ENCODE results near the gene CDC42EP5.

Gene CDC42EP5

GRCh38 chr19:54421521-54421920 is 51.6 kb downstream of the CDC42EP5 start:
- Histone ChIP-seq H3K4me3 (replicated peaks; ENCODE audit: insufficient read depth, low read length) (no peak overlapping the region), H3K27me3 (ENCODE audit: insufficient read depth, poor library complexity, severe bottlenecking) (peaks cover 28% of the 10 kb centered on the region), H3K27ac (replicated peaks) (no peak overlapping the region)
- TF ChIP-seq CTCF (IDR thresholded peaks at IDR 0.05; ENCODE audit: insufficient read depth, low read length) (no peak), SPI1 (IDR thresholded peaks at IDR 0.05; ENCODE audit: borderline replicate concordance, low read depth) (no peak), REST (IDR thresholded peaks at IDR 0.05; ENCODE audit: insufficient replicate concordance, low read depth) (no peak), POLR2AphosphoS5 (IDR thresholded peaks at IDR 0.05; ENCODE audit: low read depth) (no peak), GABPA (IDR thresholded peaks at IDR 0.05; ENCODE audit: low read depth) (no peak)
- no peak for DNase-seq (ENCODE audit: low read depth in 1 of 2, low spot score in 1 of 2)

GRCh38 chr19:54421169-54421516 is 52.0 kb downstream of the CDC42EP5 start:
- Histone ChIP-seq H3K27me3 (ENCODE audit: insufficient read depth, poor library complexity, severe bottlenecking) (peaks cover 31% of the 10 kb centered on the region), H3K27ac (replicated peaks) (no peak overlapping the region), H3K4me3 (replicated peaks; ENCODE audit: insufficient read depth, low read length) (no peak overlapping the region)
- no peak for DNase-seq (ENCODE audit: low read depth in 1 of 2, low spot score in 1 of 2)
- no peak for TF ChIP-seq POLR2AphosphoS5 (IDR thresholded peaks at IDR 0.05; ENCODE audit: low read depth)
- no peak for TF ChIP-seq GABPA (IDR thresholded peaks at IDR 0.05; ENCODE audit: low read depth)
- TF ChIP-seq SPI1 (IDR thresholded peaks at IDR 0.05; ENCODE audit: borderline replicate concordance, low read depth) = no peak
- no peak for TF ChIP-seq REST (IDR thresholded peaks at IDR 0.05; ENCODE audit: insufficient replicate concordance, low read depth)

GRCh38 chr19:54420383-54421168 is 52.5 kb downstream of the CDC42EP5 start:
- no peak overlapping the region for H3K27ac ChIP-seq (replicated peaks)

GRCh38 chr19:54420068-54420382 is 53.1 kb downstream of the CDC42EP5 start:
- no peak for DNase-seq (ENCODE audit: low read depth in 1 of 2, low spot score in 1 of 2)
- no peak overlapping the region for H3K4me3 ChIP-seq (replicated peaks; ENCODE audit: insufficient read depth, low read length)
- no peak for TF ChIP-seq GABPA (IDR thresholded peaks at IDR 0.05; ENCODE audit: low read depth)
- no peak for TF ChIP-seq CTCF (IDR thresholded peaks at IDR 0.05; ENCODE audit: insufficient read depth, low read length)
- no peak for TF ChIP-seq POLR2AphosphoS5 (IDR thresholded peaks at IDR 0.05; ENCODE audit: low read depth)
- TF ChIP-seq SPI1 (IDR thresholded peaks at IDR 0.05; ENCODE audit: borderline replicate concordance, low read depth) = no peak
- H3K27me3 ChIP-seq (ENCODE audit: insufficient read depth, poor library complexity, severe bottlenecking) = peaks cover 36% of the 10 kb centered on the region
- no peak overlapping the region for H3K27ac ChIP-seq (replicated peaks)

More at GRCh38 chr19:54420383-54421168, 52.5 kb downstream of the CDC42EP5 start:
- Histone ChIP-seq H3K4me3 (replicated peaks; ENCODE audit: insufficient read depth, low read length) (no peak overlapping the region), H3K27me3 (ENCODE audit: insufficient read depth, poor library complexity, severe bottlenecking) (peaks cover 33% of the 10 kb centered on the region)
- DNase-seq (ENCODE audit: low read depth in 1 of 2, low spot score in 1 of 2) = no peak
- no peak for TF ChIP-seq POLR2AphosphoS5 (IDR thresholded peaks at IDR 0.05; ENCODE audit: low read depth)

Data from HL-60 (cell line).